PC-9 (cell line): ENCODE measurements around the gene CUTA.

ENCODE experiments used
- CTCF ChIP-seq: fragments of 200-600 bp; sonication (generic); conservative IDR thresholded peaks from 2 replicates; pipeline ENCODE4 v1.6.1; 2017; ENCODE audit warnings: mixed run types, antibody characterized with exemption, mild to moderate bottlenecking, moderate library complexity
- EZH2 ChIP-seq: fragments of 200-600 bp; sonication (generic); IDR thresholded peaks from 2 replicates; pipeline ENCODE4 v1.8.0; 2017; ENCODE audit warnings: antibody characterized with exemption, low read depth

- TF ChIP-seq CTCF (no peak), EZH2 (no peak)
Measured at GRCh38 chr6:33405386-33405940, 12.4 kb downstream of the CUTA start.
